Liver (tissue), 9 donors: ENCODE data around the gene PTGES. TPM values are rescaled to one million over a fixed set of nuclear protein-coding genes. Genes with fewer than 3 reads are reported as not detected.

Experiments
- DNase-seq: peaks from one replicate; pipeline ENCODE4 v3.0.0-alpha.2; 2017; ENCODE audit warnings: low spot score
- H3K27ac ChIP-seq, 2 donors: one replicate each; pipeline ENCODE4 v1.7.0; 2013; ENCODE audit warnings: inconsistent platforms in 2 of 2, low read length in 2 of 2, control low read depth in 1 of 2, low read depth in 1 of 2, mild to moderate bottlenecking in 1 of 2
- H3K27me3 ChIP-seq, 4 donors: one replicate each; pipeline versions ENCODE4 v1.6.1 to v1.7.0; 2013; ENCODE audit warnings: low read length in 3 of 4, inconsistent platforms in 1 of 4, mild to moderate bottlenecking in 1 of 4, moderate library complexity in 1 of 4; ENCODE audit not compliant: control insufficient read depth in 4 of 4, insufficient read depth in 4 of 4
- H3K36me3 ChIP-seq, 4 donors: one replicate each; pipeline versions ENCODE4 v1.6.1 to v1.7.0; 2013; ENCODE audit warnings: low read length in 3 of 4, mild to moderate bottlenecking in 3 of 4, low read depth in 1 of 4, moderate library complexity in 1 of 4; ENCODE audit not compliant: control insufficient read depth in 4 of 4, insufficient read depth in 3 of 4
- H3K4me1 ChIP-seq, 4 donors: one replicate each; pipeline versions ENCODE4 v1.6.1 to v1.7.0; 2013; ENCODE audit warnings: low read length in 3 of 4, mild to moderate bottlenecking in 3 of 4, moderate library complexity in 1 of 4; ENCODE audit not compliant: control insufficient read depth in 4 of 4, insufficient read depth in 4 of 4
- H3K4me3 ChIP-seq, 3 donors: one replicate each; pipeline versions ENCODE4 v1.6.1 to v1.7.0; 2013; ENCODE audit warnings: low read length in 3 of 3, control low read depth in 1 of 3, low read depth in 1 of 3, mild to moderate bottlenecking in 1 of 3
- H3K9ac ChIP-seq, 2 donors: one replicate each; pipeline ENCODE4 v1.7.0; 2013; ENCODE audit warnings: low read length in 2 of 2, mild to moderate bottlenecking in 2 of 2, moderate library complexity in 2 of 2, control low read depth in 1 of 2, low read depth in 1 of 2
- H3K9me3 ChIP-seq, 4 donors: one replicate each; pipeline versions ENCODE4 v1.6.1 to v1.7.0; 2013; ENCODE audit warnings: low read length in 3 of 4; ENCODE audit not compliant: control insufficient read depth in 4 of 4
- EGR1 ChIP-seq, 2 donors: IDR thresholded peaks; 2 replicates each; pipeline ENCODE4 v1.6.1; 2016 to 2018; ENCODE audit warnings: antibody characterized with exemption in 2 of 2, low read depth in 2 of 2
- FOXA2 ChIP-seq: IDR thresholded peaks from 2 replicates; pipeline ENCODE4 v1.6.1; 2016; ENCODE audit warnings: antibody characterized with exemption
- GABPA ChIP-seq, 2 donors: IDR thresholded peaks in 1 of 2; conservative IDR thresholded peaks in 1 of 2; 2 replicates each; pipeline ENCODE4 v1.6.1; 2016; ENCODE audit warnings: antibody characterized with exemption in 2 of 2, mild to moderate bottlenecking in 1 of 2, moderate library complexity in 1 of 2
- HNF4A ChIP-seq, 2 donors: conservative IDR thresholded peaks; 2 replicates each; pipeline ENCODE4 v1.6.1; 2016; ENCODE audit warnings: antibody characterized with exemption in 2 of 2, mild to moderate bottlenecking in 2 of 2
- HNF4G ChIP-seq: IDR thresholded peaks from 2 replicates; pipeline ENCODE4 v1.6.1; 2016; ENCODE audit warnings: antibody characterized with exemption
- JUND ChIP-seq, 2 donors: IDR thresholded peaks; 2 replicates each; pipeline ENCODE4 v1.6.1; 2016; ENCODE audit warnings: antibody characterized with exemption in 2 of 2
- NR2F2 ChIP-seq: IDR thresholded peaks from 2 replicates; pipeline ENCODE4 v1.6.1; 2016; ENCODE audit warnings: antibody characterized with exemption
- RAD21 ChIP-seq, 2 donors: IDR thresholded peaks; 2 replicates each; pipeline ENCODE4 v1.6.1; 2016; ENCODE audit warnings: antibody characterized with exemption in 2 of 2, mild to moderate bottlenecking in 2 of 2
- RXRA ChIP-seq, 2 donors: IDR thresholded peaks; 2 replicates each; pipeline ENCODE4 v1.6.1; 2017 to 2018; ENCODE audit warnings: antibody characterized with exemption in 2 of 2, mild to moderate bottlenecking in 1 of 2
- SP1 ChIP-seq: IDR thresholded peaks from 2 replicates; pipeline ENCODE4 v1.6.1; 2018; ENCODE audit warnings: antibody characterized with exemption, mild to moderate bottlenecking
- TAF1 ChIP-seq: conservative IDR thresholded peaks from 2 replicates; pipeline ENCODE4 v1.6.1; 2016; ENCODE audit warnings: antibody characterized with exemption, mild to moderate bottlenecking
- YY1 ChIP-seq: IDR thresholded peaks from 2 replicates; pipeline ENCODE4 v1.6.1; 2016; ENCODE audit warnings: antibody characterized with exemption, mild to moderate bottlenecking
- WGBS: extraction: QIAGEN DNeasy Blood & Tissue Kit; methylation state at CpG from one replicate; pipeline ENCODE4 v1.1.7; 2013; 5-methylcytosine and 5-hydroxymethylcytosine counted together
- polyA plus RNA-seq, 2 donors: library from polyadenylated mRNA; stranded (reverse) in 1 of 2; unstranded in 1 of 2; fragments of 200-250 nt in 1 of 2; fragments of >200 nt in 1 of 2; fragmentation: Nextera tagmentation in 1 of 2; extraction: Ambion mirVana in 1 of 2; gene quantifications; one replicate each; pipeline versions ENCODE4 v1.2.1 to v1.2.3, GENCODE V29; 2013 to 2015
- total RNA-seq, 2 donors: library from RNA; depleted of rRNA; stranded (reverse); fragments of >200 nt; gene quantifications; one replicate each; pipeline ENCODE4 v1.2.3, GENCODE V29; 2014
- TF ChIP-seq, protein P1 (sequence below): IDR thresholded peaks from 2 replicates; pipeline ENCODE4 v1.6.1; 2016; ENCODE audit warnings: antibody characterized with exemption
- TF ChIP-seq, protein P2 (sequence below): IDR thresholded peaks from 2 replicates; pipeline ENCODE4 v1.6.1; 2016; ENCODE audit warnings: antibody characterized with exemption, mild to moderate bottlenecking
- TF ChIP-seq, protein P3 (sequence below): IDR thresholded peaks from 2 replicates; pipeline ENCODE4 v1.6.1; 2016; ENCODE audit warnings: antibody characterized with exemption
- TF ChIP-seq, protein P4 (sequence below): fragments of 150-350 bp; IDR thresholded peaks from 2 replicates; pipeline ENCODE4 v1.5.1; 2017; ENCODE audit warnings: improper control_type of control experiment, low read depth, low read length; ENCODE audit not compliant: missing input control
- TF ChIP-seq, protein P5 (sequence below): IDR thresholded peaks from 2 replicates; pipeline ENCODE4 v1.6.1; 2016; ENCODE audit warnings: antibody characterized with exemption
- donor health status: healthy.
- donor health status: healthy.
- donor health status: healthy.
- donor health status: healthy.
- donor health status: healthy.

PTGES gene
- total and polyA plus RNA-seq, 4 donors: 0.07 to 0.47 (median 0.17) TPM; not detected in 1

DNA sequence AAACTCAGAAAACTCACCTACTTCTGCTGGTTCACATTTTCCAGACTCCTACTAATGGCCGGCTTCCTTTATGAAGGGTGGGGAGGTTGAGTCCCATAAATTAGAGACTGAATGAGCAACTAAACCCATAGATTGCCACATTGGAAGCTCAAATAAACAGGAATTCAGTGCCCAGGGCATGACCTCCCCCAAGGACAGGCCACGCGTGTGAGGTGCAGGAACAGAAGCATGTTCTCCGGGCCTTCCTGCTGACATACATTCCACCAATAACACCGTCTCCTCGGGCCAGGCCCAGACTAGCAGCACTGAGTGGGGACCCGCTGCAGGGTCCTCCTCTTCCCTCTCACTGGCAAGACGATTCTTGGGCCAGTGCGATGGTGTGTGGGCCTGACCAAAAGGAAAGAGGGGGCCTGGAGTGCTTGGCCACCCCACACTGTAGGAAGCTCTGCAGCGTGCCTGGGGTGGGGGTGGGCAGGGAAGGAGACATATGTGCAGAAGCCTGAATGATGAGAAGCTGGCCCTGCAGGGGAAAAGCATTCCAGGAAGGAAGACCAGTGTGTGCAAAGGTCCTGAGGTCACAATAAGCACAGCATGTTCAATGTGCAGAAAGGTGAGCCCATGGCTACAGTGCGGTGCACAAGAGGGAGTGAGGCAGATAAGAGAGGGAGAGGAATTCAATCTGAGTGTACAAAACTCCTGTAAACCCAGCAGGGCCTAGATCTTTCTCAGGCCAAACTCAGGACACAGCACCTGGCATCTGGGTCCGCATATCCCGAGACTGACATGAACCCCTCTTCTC lies 12.0 kb downstream of the PTGES start:
- no peak for TF ChIP-seq SP1
- WGBS: 95% methylated on average over 13 of the region's 13 CpGs
- DNase-seq: no peak
- Histone ChIP-seq H3K27me3 (no peaks in the 10 kb centered on the region), H3K4me3 (no peak overlapping the region), H3K9ac (no peak overlapping the region), H3K9me3 (no peaks in the 10 kb centered on the region), H3K27ac (no peak overlapping the region), H3K36me3 (no peaks in the 10 kb centered on the region), H3K4me1 (peaks cover 0 to 6% (median 2%) of the 10 kb centered on the region in 4 donors)

DNA sequence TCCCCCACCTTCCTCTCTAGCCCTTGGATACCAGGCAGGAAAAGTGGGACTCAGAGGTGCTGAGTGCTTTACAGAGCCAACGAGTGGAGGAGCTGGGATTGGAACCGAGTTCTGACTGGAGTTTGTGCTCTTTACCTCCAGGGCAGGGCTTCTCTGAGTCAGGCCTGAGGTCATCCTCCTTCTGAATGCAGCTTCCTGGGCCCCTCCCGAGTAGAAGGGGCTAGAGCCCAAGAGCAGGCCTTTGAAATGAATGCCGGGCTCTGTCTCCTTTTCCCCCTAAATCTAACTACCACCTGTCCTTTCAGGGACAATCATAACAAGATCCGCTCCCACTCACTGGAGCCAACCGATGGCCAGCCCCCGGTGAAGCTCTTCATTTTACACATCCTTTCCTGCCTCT lies 12.7 kb downstream of the PTGES start:
- 85% methylated on average over 7 of the region's 7 CpGs for WGBS
- Histone ChIP-seq H3K27me3 (no peaks in the 10 kb centered on the region), H3K27ac (no peak overlapping the region), H3K4me1 (peaks cover 0 to 6% (median 2%) of the 10 kb centered on the region in 4 donors), H3K9me3 (no peaks in the 10 kb centered on the region), H3K9ac (no peak overlapping the region), H3K4me3 (no peak overlapping the region), H3K36me3 (no peaks in the 10 kb centered on the region)
- DNase-seq: no peak
- TF ChIP-seq, protein P1, sequence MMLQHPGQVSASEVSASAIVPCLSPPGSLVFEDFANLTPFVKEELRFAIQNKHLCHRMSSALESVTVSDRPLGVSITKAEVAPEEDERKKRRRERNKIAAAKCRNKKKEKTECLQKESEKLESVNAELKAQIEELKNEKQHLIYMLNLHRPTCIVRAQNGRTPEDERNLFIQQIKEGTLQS: no peak
- TF ChIP-seq HNF4A (conservative IDR thresholded peaks at IDR 0.05) (no peak), RXRA (IDR thresholded peaks at IDR 0.05) (no peak), NR2F2 (no peak), SP1 (no peak), EGR1 (IDR thresholded peaks at IDR 0.05; ENCODE audit: low read depth in 2 of 2) (no peak), FOXA2 (no peak), RAD21 (IDR thresholded peaks at IDR 0.05) (no peak), YY1 (no peak), TAF1 (no peak), HNF4G (no peak), GABPA (IDR thresholded peaks at IDR 0.05 in 1 of 2, conservative IDR thresholded peaks at IDR 0.05 in 1 of 2) (no peak), JUND (IDR thresholded peaks at IDR 0.05) (no peak)
- TF ChIP-seq, protein P2, sequence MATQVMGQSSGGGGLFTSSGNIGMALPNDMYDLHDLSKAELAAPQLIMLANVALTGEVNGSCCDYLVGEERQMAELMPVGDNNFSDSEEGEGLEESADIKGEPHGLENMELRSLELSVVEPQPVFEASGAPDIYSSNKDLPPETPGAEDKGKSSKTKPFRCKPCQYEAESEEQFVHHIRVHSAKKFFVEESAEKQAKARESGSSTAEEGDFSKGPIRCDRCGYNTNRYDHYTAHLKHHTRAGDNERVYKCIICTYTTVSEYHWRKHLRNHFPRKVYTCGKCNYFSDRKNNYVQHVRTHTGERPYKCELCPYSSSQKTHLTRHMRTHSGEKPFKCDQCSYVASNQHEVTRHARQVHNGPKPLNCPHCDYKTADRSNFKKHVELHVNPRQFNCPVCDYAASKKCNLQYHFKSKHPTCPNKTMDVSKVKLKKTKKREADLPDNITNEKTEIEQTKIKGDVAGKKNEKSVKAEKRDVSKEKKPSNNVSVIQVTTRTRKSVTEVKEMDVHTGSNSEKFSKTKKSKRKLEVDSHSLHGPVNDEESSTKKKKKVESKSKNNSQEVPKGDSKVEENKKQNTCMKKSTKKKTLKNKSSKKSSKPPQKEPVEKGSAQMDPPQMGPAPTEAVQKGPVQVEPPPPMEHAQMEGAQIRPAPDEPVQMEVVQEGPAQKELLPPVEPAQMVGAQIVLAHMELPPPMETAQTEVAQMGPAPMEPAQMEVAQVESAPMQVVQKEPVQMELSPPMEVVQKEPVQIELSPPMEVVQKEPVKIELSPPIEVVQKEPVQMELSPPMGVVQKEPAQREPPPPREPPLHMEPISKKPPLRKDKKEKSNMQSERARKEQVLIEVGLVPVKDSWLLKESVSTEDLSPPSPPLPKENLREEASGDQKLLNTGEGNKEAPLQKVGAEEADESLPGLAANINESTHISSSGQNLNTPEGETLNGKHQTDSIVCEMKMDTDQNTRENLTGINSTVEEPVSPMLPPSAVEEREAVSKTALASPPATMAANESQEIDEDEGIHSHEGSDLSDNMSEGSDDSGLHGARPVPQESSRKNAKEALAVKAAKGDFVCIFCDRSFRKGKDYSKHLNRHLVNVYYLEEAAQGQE: no peak
- TF ChIP-seq, protein P3, sequence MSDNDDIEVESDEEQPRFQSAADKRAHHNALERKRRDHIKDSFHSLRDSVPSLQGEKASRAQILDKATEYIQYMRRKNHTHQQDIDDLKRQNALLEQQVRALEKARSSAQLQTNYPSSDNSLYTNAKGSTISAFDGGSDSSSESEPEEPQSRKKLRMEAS: no peak
- TF ChIP-seq, protein P4, sequence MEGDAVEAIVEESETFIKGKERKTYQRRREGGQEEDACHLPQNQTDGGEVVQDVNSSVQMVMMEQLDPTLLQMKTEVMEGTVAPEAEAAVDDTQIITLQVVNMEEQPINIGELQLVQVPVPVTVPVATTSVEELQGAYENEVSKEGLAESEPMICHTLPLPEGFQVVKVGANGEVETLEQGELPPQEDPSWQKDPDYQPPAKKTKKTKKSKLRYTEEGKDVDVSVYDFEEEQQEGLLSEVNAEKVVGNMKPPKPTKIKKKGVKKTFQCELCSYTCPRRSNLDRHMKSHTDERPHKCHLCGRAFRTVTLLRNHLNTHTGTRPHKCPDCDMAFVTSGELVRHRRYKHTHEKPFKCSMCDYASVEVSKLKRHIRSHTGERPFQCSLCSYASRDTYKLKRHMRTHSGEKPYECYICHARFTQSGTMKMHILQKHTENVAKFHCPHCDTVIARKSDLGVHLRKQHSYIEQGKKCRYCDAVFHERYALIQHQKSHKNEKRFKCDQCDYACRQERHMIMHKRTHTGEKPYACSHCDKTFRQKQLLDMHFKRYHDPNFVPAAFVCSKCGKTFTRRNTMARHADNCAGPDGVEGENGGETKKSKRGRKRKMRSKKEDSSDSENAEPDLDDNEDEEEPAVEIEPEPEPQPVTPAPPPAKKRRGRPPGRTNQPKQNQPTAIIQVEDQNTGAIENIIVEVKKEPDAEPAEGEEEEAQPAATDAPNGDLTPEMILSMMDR: no peak
- TF ChIP-seq, protein P5, sequence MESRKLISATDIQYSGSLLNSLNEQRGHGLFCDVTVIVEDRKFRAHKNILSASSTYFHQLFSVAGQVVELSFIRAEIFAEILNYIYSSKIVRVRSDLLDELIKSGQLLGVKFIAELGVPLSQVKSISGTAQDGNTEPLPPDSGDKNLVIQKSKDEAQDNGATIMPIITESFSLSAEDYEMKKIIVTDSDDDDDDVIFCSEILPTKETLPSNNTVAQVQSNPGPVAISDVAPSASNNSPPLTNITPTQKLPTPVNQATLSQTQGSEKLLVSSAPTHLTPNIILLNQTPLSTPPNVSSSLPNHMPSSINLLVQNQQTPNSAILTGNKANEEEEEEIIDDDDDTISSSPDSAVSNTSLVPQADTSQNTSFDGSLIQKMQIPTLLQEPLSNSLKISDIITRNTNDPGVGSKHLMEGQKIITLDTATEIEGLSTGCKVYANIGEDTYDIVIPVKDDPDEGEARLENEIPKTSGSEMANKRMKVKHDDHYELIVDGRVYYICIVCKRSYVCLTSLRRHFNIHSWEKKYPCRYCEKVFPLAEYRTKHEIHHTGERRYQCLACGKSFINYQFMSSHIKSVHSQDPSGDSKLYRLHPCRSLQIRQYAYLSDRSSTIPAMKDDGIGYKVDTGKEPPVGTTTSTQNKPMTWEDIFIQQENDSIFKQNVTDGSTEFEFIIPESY: no peak
